Liver (tissue), 3 donors: ENCODE data around the gene BLOC1S5.
A peak's percentile ranks its signal among the peaks of the same experiment; 100 is the strongest.

ENCODE experiments used
- CTCF ChIP-seq: fragments of 150-350 bp; IDR thresholded peaks from 2 replicates; pipeline ENCODE4 v1.5.1; 2017; ENCODE audit warnings: improper control_type of control experiment, low read depth, low read length; ENCODE audit not compliant: missing input control
- EGR1 ChIP-seq, 2 donors: IDR thresholded peaks; 2 replicates each; pipeline ENCODE4 v1.6.1; 2016 to 2018; ENCODE audit warnings: antibody characterized with exemption in 2 of 2, low read depth in 2 of 2
- GABPA ChIP-seq, 2 donors: IDR thresholded peaks in 1 of 2; conservative IDR thresholded peaks in 1 of 2; 2 replicates each; pipeline ENCODE4 v1.6.1; 2016; ENCODE audit warnings: antibody characterized with exemption in 2 of 2, mild to moderate bottlenecking in 1 of 2, moderate library complexity in 1 of 2
- JUND ChIP-seq, 2 donors: IDR thresholded peaks; 2 replicates each; pipeline ENCODE4 v1.6.1; 2016; ENCODE audit warnings: antibody characterized with exemption in 2 of 2
- MAX ChIP-seq: IDR thresholded peaks from 2 replicates; pipeline ENCODE4 v1.6.1; 2016; ENCODE audit warnings: antibody characterized with exemption
- RAD21 ChIP-seq, 2 donors: IDR thresholded peaks; 2 replicates each; pipeline ENCODE4 v1.6.1; 2016; ENCODE audit warnings: antibody characterized with exemption in 2 of 2, mild to moderate bottlenecking in 2 of 2
- SP1 ChIP-seq: IDR thresholded peaks from 2 replicates; pipeline ENCODE4 v1.6.1; 2018; ENCODE audit warnings: antibody characterized with exemption, mild to moderate bottlenecking
- TAF1 ChIP-seq: conservative IDR thresholded peaks from 2 replicates; pipeline ENCODE4 v1.6.1; 2016; ENCODE audit warnings: antibody characterized with exemption, mild to moderate bottlenecking
- YY1 ChIP-seq: IDR thresholded peaks from 2 replicates; pipeline ENCODE4 v1.6.1; 2016; ENCODE audit warnings: antibody characterized with exemption, mild to moderate bottlenecking
- TF ChIP-seq, protein P1 (sequence below): IDR thresholded peaks from 2 replicates; pipeline ENCODE4 v1.6.1; 2016; ENCODE audit warnings: antibody characterized with exemption, mild to moderate bottlenecking
- TF ChIP-seq, protein P2 (sequence below): IDR thresholded peaks from 2 replicates; pipeline ENCODE4 v1.6.1; 2016; ENCODE audit warnings: antibody characterized with exemption
- TF ChIP-seq, protein P3 (sequence below): IDR thresholded peaks from 2 replicates; pipeline ENCODE4 v1.6.1; 2016; ENCODE audit warnings: antibody characterized with exemption
- donor health status: healthy.
- donor health status: healthy.

- TF ChIP-seq CTCF = no peak
- TF ChIP-seq, protein P1, sequence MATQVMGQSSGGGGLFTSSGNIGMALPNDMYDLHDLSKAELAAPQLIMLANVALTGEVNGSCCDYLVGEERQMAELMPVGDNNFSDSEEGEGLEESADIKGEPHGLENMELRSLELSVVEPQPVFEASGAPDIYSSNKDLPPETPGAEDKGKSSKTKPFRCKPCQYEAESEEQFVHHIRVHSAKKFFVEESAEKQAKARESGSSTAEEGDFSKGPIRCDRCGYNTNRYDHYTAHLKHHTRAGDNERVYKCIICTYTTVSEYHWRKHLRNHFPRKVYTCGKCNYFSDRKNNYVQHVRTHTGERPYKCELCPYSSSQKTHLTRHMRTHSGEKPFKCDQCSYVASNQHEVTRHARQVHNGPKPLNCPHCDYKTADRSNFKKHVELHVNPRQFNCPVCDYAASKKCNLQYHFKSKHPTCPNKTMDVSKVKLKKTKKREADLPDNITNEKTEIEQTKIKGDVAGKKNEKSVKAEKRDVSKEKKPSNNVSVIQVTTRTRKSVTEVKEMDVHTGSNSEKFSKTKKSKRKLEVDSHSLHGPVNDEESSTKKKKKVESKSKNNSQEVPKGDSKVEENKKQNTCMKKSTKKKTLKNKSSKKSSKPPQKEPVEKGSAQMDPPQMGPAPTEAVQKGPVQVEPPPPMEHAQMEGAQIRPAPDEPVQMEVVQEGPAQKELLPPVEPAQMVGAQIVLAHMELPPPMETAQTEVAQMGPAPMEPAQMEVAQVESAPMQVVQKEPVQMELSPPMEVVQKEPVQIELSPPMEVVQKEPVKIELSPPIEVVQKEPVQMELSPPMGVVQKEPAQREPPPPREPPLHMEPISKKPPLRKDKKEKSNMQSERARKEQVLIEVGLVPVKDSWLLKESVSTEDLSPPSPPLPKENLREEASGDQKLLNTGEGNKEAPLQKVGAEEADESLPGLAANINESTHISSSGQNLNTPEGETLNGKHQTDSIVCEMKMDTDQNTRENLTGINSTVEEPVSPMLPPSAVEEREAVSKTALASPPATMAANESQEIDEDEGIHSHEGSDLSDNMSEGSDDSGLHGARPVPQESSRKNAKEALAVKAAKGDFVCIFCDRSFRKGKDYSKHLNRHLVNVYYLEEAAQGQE = no peak
- TF ChIP-seq YY1 = peak; percentile 62
- TF ChIP-seq SP1 = peak; percentile 87
- TF ChIP-seq, protein P2, sequence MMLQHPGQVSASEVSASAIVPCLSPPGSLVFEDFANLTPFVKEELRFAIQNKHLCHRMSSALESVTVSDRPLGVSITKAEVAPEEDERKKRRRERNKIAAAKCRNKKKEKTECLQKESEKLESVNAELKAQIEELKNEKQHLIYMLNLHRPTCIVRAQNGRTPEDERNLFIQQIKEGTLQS = peak; percentile 98
- TF ChIP-seq JUND (IDR thresholded peaks at IDR 0.05) = peak; percentile 100
- peak; percentile 73 for TF ChIP-seq MAX
- TF ChIP-seq, protein P3, sequence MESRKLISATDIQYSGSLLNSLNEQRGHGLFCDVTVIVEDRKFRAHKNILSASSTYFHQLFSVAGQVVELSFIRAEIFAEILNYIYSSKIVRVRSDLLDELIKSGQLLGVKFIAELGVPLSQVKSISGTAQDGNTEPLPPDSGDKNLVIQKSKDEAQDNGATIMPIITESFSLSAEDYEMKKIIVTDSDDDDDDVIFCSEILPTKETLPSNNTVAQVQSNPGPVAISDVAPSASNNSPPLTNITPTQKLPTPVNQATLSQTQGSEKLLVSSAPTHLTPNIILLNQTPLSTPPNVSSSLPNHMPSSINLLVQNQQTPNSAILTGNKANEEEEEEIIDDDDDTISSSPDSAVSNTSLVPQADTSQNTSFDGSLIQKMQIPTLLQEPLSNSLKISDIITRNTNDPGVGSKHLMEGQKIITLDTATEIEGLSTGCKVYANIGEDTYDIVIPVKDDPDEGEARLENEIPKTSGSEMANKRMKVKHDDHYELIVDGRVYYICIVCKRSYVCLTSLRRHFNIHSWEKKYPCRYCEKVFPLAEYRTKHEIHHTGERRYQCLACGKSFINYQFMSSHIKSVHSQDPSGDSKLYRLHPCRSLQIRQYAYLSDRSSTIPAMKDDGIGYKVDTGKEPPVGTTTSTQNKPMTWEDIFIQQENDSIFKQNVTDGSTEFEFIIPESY = no peak
- TF ChIP-seq TAF1 = no peak
- TF ChIP-seq RAD21 (IDR thresholded peaks at IDR 0.05) = peak; percentile 43 to 51
- peak in 1 of 2 donors; percentile 41 for TF ChIP-seq EGR1 (IDR thresholded peaks at IDR 0.05; ENCODE audit: low read depth in 2 of 2)
- TF ChIP-seq GABPA (IDR thresholded peaks at IDR 0.05 in 1 of 2, conservative IDR thresholded peaks at IDR 0.05 in 1 of 2) = no peak
Measured at GRCh38 chr6:7974938-7975763, 89.0 kb downstream of the BLOC1S5 start.
